IMR-90 (cell line): ENCODE measurements around the gene FRMD5. TPM values are rescaled to one million over a fixed set of nuclear protein-coding genes. Genes with fewer than 3 reads are reported as not detected.

Experiments used
- ATAC-seq: fragments of 200-7000 bp; cut with Tn5 transposase; 2 replicates; pipeline ENCODE4 v1.9.1; 2020; ENCODE audit warnings: low read depth, mild to moderate bottlenecking, moderate library complexity
- BruUV-seq: library from RNA; stranded (reverse); fragments of 400-500 nt; replicated peaks from 2 replicates; lab custom pipeline; 2021; lab: Mats Ljungman, UMichigan
- CTCF ChIA-PET: fragments of 300-600 bp; formaldehyde crosslinking; extraction: SDS; loops from one replicate; lab custom pipeline; 2021; ENCODE audit warnings: antibody characterized with exemption; lab: Yijun Ruan, JAX
- POLR2A ChIA-PET: fragments of 300-600 bp; sonication (Branson Sonifier 250); formaldehyde crosslinking; loops from one replicate; lab custom pipeline; 2022; ENCODE audit warnings: antibody characterized with exemption; ENCODE audit not compliant: unreplicated experiment; lab: Charles Lee
- DNase-seq: peaks from one replicate; pipeline ENCODE4 v3.0.0; 2013
- H2AFZ ChIP-seq: replicated peaks from 2 replicates; pipeline ENCODE3; 2013; ENCODE audit warnings: low read length, mild to moderate bottlenecking; ENCODE audit not compliant: poor library complexity
- H2AK5ac ChIP-seq: 2 replicates; pipeline ENCODE4 v1.6.1; 2013; ENCODE audit warnings: low read depth, low read length, inconsistent platforms
- H2AK9ac ChIP-seq: replicated peaks from 2 replicates; pipeline ENCODE3; 2013; ENCODE audit warnings: mild to moderate bottlenecking, low read depth, low read length, moderate library complexity; ENCODE audit not compliant: poor library complexity
- H2BK120ac ChIP-seq: 2 replicates; pipeline ENCODE4 v1.6.1; 2013; ENCODE audit warnings: low read depth, low read length, inconsistent platforms
- H2BK15ac ChIP-seq: 3 replicates; pipeline ENCODE4 v1.6.1; 2013; ENCODE audit warnings: low read depth, low read length, inconsistent platforms
- H2BK20ac ChIP-seq: 2 replicates; pipeline ENCODE4 v1.6.1; 2013; ENCODE audit warnings: low read depth, mild to moderate bottlenecking, inconsistent platforms, low read length, moderate library complexity
- H2BK5ac ChIP-seq: 2 replicates; pipeline ENCODE4 v1.6.1; 2013; ENCODE audit warnings: mild to moderate bottlenecking, low read depth, low read length, inconsistent platforms; ENCODE audit not compliant: poor library complexity, severe bottlenecking
- H3K14ac ChIP-seq: replicated peaks from 2 replicates; pipeline ENCODE4 v1.6.1; 2013; ENCODE audit warnings: low read depth, low read length, inconsistent platforms
- H3K18ac ChIP-seq: 2 replicates; pipeline ENCODE4 v1.6.1; 2013; ENCODE audit warnings: low read depth, low read length, control low read depth
- H3K23ac ChIP-seq: 2 replicates; pipeline ENCODE4 v1.6.1; 2013; ENCODE audit warnings: low read depth, low read length, inconsistent platforms
- H3K27ac ChIP-seq: 2 replicates; pipeline ENCODE4 v1.5.1; 2013; ENCODE audit warnings: mild to moderate bottlenecking, control low read depth, low read length; ENCODE audit not compliant: insufficient read depth
- H3K27me3 ChIP-seq: 2 replicates; pipeline ENCODE4 v1.6.1; 2013; ENCODE audit warnings: low read length; ENCODE audit not compliant: control insufficient read depth, insufficient read depth
- H3K36me3 ChIP-seq: 2 replicates; pipeline ENCODE4 v1.6.1; 2013; ENCODE audit warnings: low read length, mixed read lengths; ENCODE audit not compliant: control insufficient read depth, insufficient read depth
- H3K4ac ChIP-seq: 2 replicates; pipeline ENCODE4 v1.6.1; 2013; ENCODE audit warnings: low read depth, low read length, inconsistent platforms
- H3K4me1 ChIP-seq: 2 replicates; pipeline ENCODE4 v1.6.1; 2013; ENCODE audit warnings: low read length, mixed read lengths; ENCODE audit not compliant: control insufficient read depth, insufficient read depth
- H3K4me2 ChIP-seq: 2 replicates; pipeline ENCODE4 v1.6.1; 2013; ENCODE audit warnings: low read depth, mild to moderate bottlenecking, control low read depth, low read length, moderate library complexity
- H3K4me3 ChIP-seq: 2 replicates; pipeline ENCODE4 v1.5.1; 2013; ENCODE audit warnings: low read depth, mild to moderate bottlenecking, control low read depth, low read length, moderate library complexity; ENCODE audit not compliant: insufficient read depth
- H3K56ac ChIP-seq: 2 replicates; pipeline ENCODE4 v1.6.1; 2013; ENCODE audit warnings: low read length, inconsistent platforms; ENCODE audit not compliant: insufficient read depth; ENCODE audit errors: extremely low read depth
- H3K79me1 ChIP-seq, 2 experiments: 2 replicates each; pipeline ENCODE4 v1.6.1; 2013; ENCODE audit warnings: low read length in 2 of 2, inconsistent platforms in 1 of 2, low read depth in 1 of 2
- H3K9ac ChIP-seq: 2 replicates; pipeline ENCODE4 v1.6.1; 2013; ENCODE audit warnings: low read depth, low read length, control low read depth
- H3K9me1 ChIP-seq: 2 replicates; pipeline ENCODE4 v1.6.1; 2013; ENCODE audit warnings: low read length, inconsistent platforms; ENCODE audit not compliant: insufficient read depth
- H3K9me3 ChIP-seq: 2 replicates; pipeline ENCODE4 v1.6.1; 2013; ENCODE audit warnings: low read length; ENCODE audit not compliant: control insufficient read depth, insufficient read depth
- H4K20me1 ChIP-seq: 2 replicates; pipeline ENCODE4 v1.6.1; 2013; ENCODE audit warnings: low read length, inconsistent platforms; ENCODE audit not compliant: insufficient read depth
- H4K5ac ChIP-seq: 2 replicates; pipeline ENCODE4 v1.6.1; 2013; ENCODE audit warnings: mild to moderate bottlenecking, low read depth, low read length, control low read depth
- H4K8ac ChIP-seq, 2 experiments: 2 replicates each; pipeline ENCODE4 v1.6.1; 2013; ENCODE audit warnings: low read depth in 2 of 2, low read length in 2 of 2, control low read depth in 1 of 2, inconsistent platforms in 1 of 2
- H4K91ac ChIP-seq: 2 replicates; pipeline ENCODE4 v1.6.1; 2013; ENCODE audit warnings: low read depth, low read length, inconsistent platforms; ENCODE audit not compliant: insufficient read depth
- BHLHE40 ChIP-seq: fragments of 150-350 bp; IDR thresholded peaks from 2 replicates; pipeline ENCODE4 v1.6.1; 2016; ENCODE audit warnings: mild to moderate bottlenecking, low read depth, low read length
- CEBPB ChIP-seq: IDR thresholded peaks from 2 replicates; pipeline ENCODE4 v1.6.1; 2012; ENCODE audit warnings: low read depth, low read length, improper control_type of control experiment
- CHD1 ChIP-seq: IDR thresholded peaks from 2 replicates; pipeline ENCODE4 v1.6.1; 2012; ENCODE audit warnings: low read depth, low read length, improper control_type of control experiment
- FOS ChIP-seq: fragments of 150-350 bp; IDR thresholded peaks from 2 replicates; pipeline ENCODE4 v1.6.1; 2016; ENCODE audit warnings: low read depth, low read length
- MAFK ChIP-seq: IDR thresholded peaks from 2 replicates; pipeline ENCODE4 v1.6.1; 2012; ENCODE audit warnings: low read depth, low read length, improper control_type of control experiment
- MAZ ChIP-seq: IDR thresholded peaks from 2 replicates; pipeline ENCODE4 v1.6.1; 2012; ENCODE audit warnings: low read depth, mild to moderate bottlenecking, low read length, improper control_type of control experiment, moderate library complexity, borderline replicate concordance
- MXI1 ChIP-seq: IDR thresholded peaks from 2 replicates; pipeline ENCODE4 v1.6.1; 2012; ENCODE audit warnings: low read depth, mild to moderate bottlenecking, low read length, moderate library complexity, borderline replicate concordance
- NFE2L2 ChIP-seq: fragments of 150-350 bp; IDR thresholded peaks from 2 replicates; pipeline ENCODE4 v1.6.1; 2016; ENCODE audit warnings: low read depth, mild to moderate bottlenecking, low read length
- POLR2A ChIP-seq: IDR thresholded peaks from 2 replicates; pipeline ENCODE4 v1.6.1; 2012; ENCODE audit warnings: mild to moderate bottlenecking, low read depth, low read length
- RAD21 ChIP-seq: IDR thresholded peaks from 2 replicates; pipeline ENCODE4 v1.6.1; 2012; ENCODE audit warnings: low read length, improper control_type of control experiment
- RCOR1 ChIP-seq: IDR thresholded peaks from 2 replicates; pipeline ENCODE4 v1.6.1; 2012; ENCODE audit warnings: mild to moderate bottlenecking, low read length, improper control_type of control experiment; ENCODE audit not compliant: insufficient replicate concordance
- RFX5 ChIP-seq: IDR thresholded peaks from 2 replicates; pipeline ENCODE4 v1.8.0; 2012; ENCODE audit warnings: low read depth, mild to moderate bottlenecking, low read length, moderate library complexity
- SMC3 ChIP-seq: fragments of 150-350 bp; IDR thresholded peaks from 2 replicates; pipeline ENCODE4 v1.6.1; 2016; ENCODE audit warnings: low read depth, mild to moderate bottlenecking, antibody characterized with exemption, low read length, moderate library complexity
- WGBS, 2 experiments: methylation state at CpG; one replicate each; pipeline versions ENCODE4 v1.1.5 to v1.1.7; 2013; ENCODE audit warnings: missing lambda C conversion rate in 2 of 2; ENCODE audit not compliant: insufficient read length in 1 of 2; ENCODE audit errors: extremely low coverage in 2 of 2; 5-methylcytosine and 5-hydroxymethylcytosine counted together
- dilution Hi-C: fragments of 300-500 bp; cut with HindIII; formaldehyde crosslinking; loops from one replicate; pipeline ENCODE4 v1.14.3; 2018; ENCODE audit warnings: low sequenced_read_pairs; ENCODE audit not compliant: unreplicated experiment
- in situ Hi-C: fragments of 300-500 bp; cut with MboI; formaldehyde crosslinking; loops from 3 replicates; pipeline ENCODE4 v1.14.3; 2019; ENCODE audit warnings: low sequenced_read_pairs, inconsistent platforms, mixed read lengths
- intact Hi-C: fragments of 100-400 bp; cut with micrococcal nuclease; formaldehyde crosslinking; loops from 2 replicates; pipeline ENCODE4 v1.10.0; 2022
- polyA plus RNA-seq, 3 experiments: library from polyadenylated mRNA; depleted of rRNA; stranded (reverse); fragments of >200 nt; gene quantifications; 2 replicates each; pipeline ENCODE4 v1.2.3, GENCODE V29; 2012; ENCODE audit warnings: low replicate concordance in 1 of 3
- total RNA-seq: library from RNA; depleted of rRNA; stranded (reverse); fragments of >200 nt; gene quantifications from 2 replicates; pipeline ENCODE4 v1.2.3, GENCODE V29; 2012
- TF ChIP-seq, protein P1 (sequence below): fragments of 150-350 bp; IDR thresholded peaks from 2 replicates; pipeline ENCODE4 v1.6.1; 2016; ENCODE audit warnings: low read depth, mild to moderate bottlenecking, low read length, moderate library complexity, borderline replicate concordance
- TF ChIP-seq, protein P2 (sequence below): fragments of 150-350 bp; IDR thresholded peaks from 2 replicates; pipeline ENCODE4 v1.6.1; 2017; ENCODE audit warnings: mild to moderate bottlenecking, antibody characterized with exemption, low read length, low read depth

FRMD5 gene
- total and polyA plus RNA-seq, 2 of the 4 experiments (the other 2 are of a cell fraction): 4.1 to 5.4 TPM

DNA sequence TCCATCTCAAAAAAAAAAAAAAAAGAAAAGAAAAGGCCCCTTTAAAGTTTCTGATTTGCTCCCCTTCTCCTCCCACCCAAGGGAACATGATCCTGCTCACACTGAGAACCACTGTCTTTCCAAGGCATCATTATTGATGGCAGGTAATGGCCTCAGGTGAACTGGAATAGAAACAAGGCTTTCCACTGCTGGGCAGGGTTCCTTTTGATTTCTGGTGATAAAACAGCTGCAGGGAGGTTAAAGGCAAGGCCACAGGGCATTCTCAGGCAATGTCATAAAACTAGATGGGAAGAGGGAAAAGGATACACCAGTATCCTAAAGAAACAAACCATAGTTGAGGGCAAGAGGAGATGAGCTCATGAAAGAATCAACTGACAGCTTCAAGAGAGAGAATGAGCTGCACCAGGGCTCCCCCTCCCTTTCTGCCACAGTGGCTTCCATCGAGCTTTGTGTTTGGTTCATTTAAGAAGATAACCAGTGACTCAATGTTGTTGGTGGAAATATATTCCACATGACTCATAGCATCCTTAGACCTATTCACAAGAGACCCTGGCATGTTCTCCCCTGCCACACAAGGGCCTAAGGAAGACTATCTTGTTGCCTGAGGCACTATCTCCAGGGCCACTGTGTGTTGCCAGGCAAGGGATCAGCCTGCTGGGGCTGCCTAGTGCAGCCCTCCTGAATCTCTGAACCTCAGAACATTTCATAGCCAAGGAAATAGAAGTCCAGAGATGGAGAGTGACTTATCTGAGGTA is 281.9 kb downstream of the FRMD5 start:
- H3K4ac ChIP-seq: peak overlapping the region; percentile 82
- H3K56ac ChIP-seq: peak overlapping the region; percentile 40; the same call in 1 of the 2 replicates
- peak overlapping the region; percentile 77 for H3K14ac ChIP-seq
- H4K5ac ChIP-seq: peak overlapping the region; percentile 35; the same call in 1 of the 2 replicates
- peak overlapping the region; percentile 80 for H2BK5ac ChIP-seq
- peak overlapping the region; percentile 74 for H4K91ac ChIP-seq
- no peaks in the 10 kb centered on the region for H3K27me3 ChIP-seq
- H3K4me3 ChIP-seq: no peak overlapping the region
- H3K36me3 ChIP-seq: no peaks in the 10 kb centered on the region
- H3K9ac ChIP-seq: no peak overlapping the region; the same call in 1 of the 2 replicates
- intact Hi-C loops (no loop called here), in situ Hi-C loops (loop anchor here (25.0 kb wide), 1 partner anchor 149 kb away; no protein-coding TSS in a partner anchor), dilution Hi-C loops (no loop called here)
- peak overlapping the region; percentile 91 for H2BK120ac ChIP-seq
- H2AK9ac ChIP-seq: no peak overlapping the region
- peak overlapping the region; percentile 72 for H2AK5ac ChIP-seq
- H3K79me1 ChIP-seq: peaks cover 3 to 5% of the 10 kb centered on the region in 2 experiments; a peak in 2 of 4 replicates
- peak; percentile 99 for DNase-seq
- ChIA-PET POLR2A (interaction anchor here (0.6 kb wide), 1 partner anchor 152 kb away, joined by 3 read pairs; no protein-coding TSS in a partner anchor), CTCF (interaction anchor here (0.5 to 0.8 kb wide), 3 partner anchors 52 to 152 kb away, joined by 3 to 9 read pairs (median 4); no protein-coding TSS in a partner anchor)
- peak overlapping the region; percentile 72 for H3K27ac ChIP-seq
- peak overlapping the region; percentile 91 for H2BK20ac ChIP-seq
- no CpG with 5 or more reads among the region's 1 CpG for WGBS, 2 experiments
- peak overlapping the region; percentile 53 for H2AFZ ChIP-seq
- peak overlapping the region; percentile 34 for H3K4me2 ChIP-seq
- peak overlapping the region; percentile 91; the same call in 2 of the 3 replicates for H2BK15ac ChIP-seq
- peak overlapping the region; percentile 62 for H3K23ac ChIP-seq
- no peaks in the 10 kb centered on the region for H4K20me1 ChIP-seq
- no peaks in the 10 kb centered on the region for H3K9me3 ChIP-seq
- ATAC-seq: peak; percentile 91
- H4K8ac ChIP-seq: peak overlapping the region; percentile 68 to 70
- BruUV-seq: no TSS peak
- H3K9me1 ChIP-seq: peaks cover 15% of the 10 kb centered on the region
- H3K4me1 ChIP-seq: peaks cover 24% of the 10 kb centered on the region
- peak overlapping the region; percentile 67 for H3K18ac ChIP-seq
- TF ChIP-seq MAZ (peak; percentile 90), MXI1 (no peak), SMC3 (no peak), RCOR1 (peak; percentile 45), NFE2L2 (no peak), FOS (peak; percentile 94), CEBPB (peak; percentile 48; the same call in 1 of the 2 replicates), POLR2A (no peak), BHLHE40 (peak; percentile 62; the same call in 1 of the 2 replicates), CHD1 (no peak), MAFK (no peak), RFX5 (no peak), RAD21 (peak; percentile 18; the same call in 1 of the 2 replicates)
- TF ChIP-seq, protein P1, sequence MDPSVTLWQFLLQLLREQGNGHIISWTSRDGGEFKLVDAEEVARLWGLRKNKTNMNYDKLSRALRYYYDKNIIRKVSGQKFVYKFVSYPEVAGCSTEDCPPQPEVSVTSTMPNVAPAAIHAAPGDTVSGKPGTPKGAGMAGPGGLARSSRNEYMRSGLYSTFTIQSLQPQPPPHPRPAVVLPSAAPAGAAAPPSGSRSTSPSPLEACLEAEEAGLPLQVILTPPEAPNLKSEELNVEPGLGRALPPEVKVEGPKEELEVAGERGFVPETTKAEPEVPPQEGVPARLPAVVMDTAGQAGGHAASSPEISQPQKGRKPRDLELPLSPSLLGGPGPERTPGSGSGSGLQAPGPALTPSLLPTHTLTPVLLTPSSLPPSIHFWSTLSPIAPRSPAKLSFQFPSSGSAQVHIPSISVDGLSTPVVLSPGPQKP: no peak
- TF ChIP-seq, protein P2, sequence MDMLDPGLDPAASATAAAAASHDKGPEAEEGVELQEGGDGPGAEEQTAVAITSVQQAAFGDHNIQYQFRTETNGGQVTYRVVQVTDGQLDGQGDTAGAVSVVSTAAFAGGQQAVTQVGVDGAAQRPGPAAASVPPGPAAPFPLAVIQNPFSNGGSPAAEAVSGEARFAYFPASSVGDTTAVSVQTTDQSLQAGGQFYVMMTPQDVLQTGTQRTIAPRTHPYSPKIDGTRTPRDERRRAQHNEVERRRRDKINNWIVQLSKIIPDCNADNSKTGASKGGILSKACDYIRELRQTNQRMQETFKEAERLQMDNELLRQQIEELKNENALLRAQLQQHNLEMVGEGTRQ: no peak
